Measurements from ENCODE around the gene CA6.
"Not testable (repeated sequence)": the region's sequence is repeated elsewhere in the genome, so short reads cannot be mapped to it uniquely, and the experiment has no call there.

The CA6 gene

GRCh38 chr1:8965121-8965820 is 19.6 kb downstream of the CA6 start:
- Histone ChIP-seq H2AFZ (ENCODE audit: low read depth, low read length) (no peak overlapping the region), H3K27me3 (ENCODE audit: insufficient read depth, low read length) (no peaks in the 10 kb centered on the region), H3K4me1 (ENCODE audit: insufficient read depth, low read length) (no peaks in the 10 kb centered on the region), H3K36me3 (ENCODE audit: insufficient read depth, low read length) (no peaks in the 10 kb centered on the region), H3K4me3 (ENCODE audit: low read length) (no peak overlapping the region), H3K9me3 (ENCODE audit: low read length) (peaks cover 5% of the 10 kb centered on the region)

- no peak overlapping the region for H3K4me3 ChIP-seq (ENCODE audit: low read length)
- peaks cover 5% of the 10 kb centered on the region for H3K9me3 ChIP-seq (ENCODE audit: low read length)
- no peaks in the 10 kb centered on the region for H3K36me3 ChIP-seq (ENCODE audit: insufficient read depth, low read length)
- no peaks in the 10 kb centered on the region for H3K27me3 ChIP-seq (ENCODE audit: insufficient read depth, low read length)
- H3K4me1 ChIP-seq (ENCODE audit: insufficient read depth, low read length), result no peaks in the 10 kb centered on the region
- H2AFZ ChIP-seq (ENCODE audit: low read depth, low read length), result no peak overlapping the region
Observed at GRCh38 chr1:8966606-8967005, 20.9 kb downstream of the CA6 start.

- not testable (repeated sequence) for H3K9me3 ChIP-seq (ENCODE audit: low read length); H3K4me3 ChIP-seq (ENCODE audit: low read length); H3K27me3 ChIP-seq (ENCODE audit: insufficient read depth, low read length); H3K36me3 ChIP-seq (ENCODE audit: insufficient read depth, low read length); H3K4me1 ChIP-seq (ENCODE audit: insufficient read depth, low read length); H2AFZ ChIP-seq (ENCODE audit: low read depth, low read length)
Observed at GRCh38 chr1:8968902-8969301, 23.2 kb downstream of the CA6 start.

GRCh38 chr1:8969937-8970336 is 24.3 kb downstream of the CA6 start:
- Histone ChIP-seq H3K27me3 (ENCODE audit: insufficient read depth, low read length) (no peaks in the 10 kb centered on the region), H3K4me1 (ENCODE audit: insufficient read depth, low read length) (no peaks in the 10 kb centered on the region)

GRCh38 chr1:8970870-8971337 is 25.2 kb downstream of the CA6 start:
- no peaks in the 10 kb centered on the region for H3K27me3 ChIP-seq (ENCODE audit: insufficient read depth, low read length)
- H3K36me3 ChIP-seq (ENCODE audit: insufficient read depth, low read length), result no peaks in the 10 kb centered on the region
- H3K4me3 ChIP-seq (ENCODE audit: low read length), result no peak overlapping the region
- peaks cover 5% of the 10 kb centered on the region for H3K9me3 ChIP-seq (ENCODE audit: low read length)
- no peak overlapping the region for H2AFZ ChIP-seq (ENCODE audit: low read depth, low read length)
- H3K4me1 ChIP-seq (ENCODE audit: insufficient read depth, low read length), result no peaks in the 10 kb centered on the region

More at GRCh38 chr1:8969937-8970336, 24.3 kb downstream of the CA6 start:
- no peak overlapping the region for H2AFZ ChIP-seq (ENCODE audit: low read depth, low read length)
- H3K36me3 ChIP-seq (ENCODE audit: insufficient read depth, low read length), result no peaks in the 10 kb centered on the region
- H3K4me3 ChIP-seq (ENCODE audit: low read length), result no peak overlapping the region
- peaks cover 5% of the 10 kb centered on the region for H3K9me3 ChIP-seq (ENCODE audit: low read length)

- H2AFZ ChIP-seq (ENCODE audit: low read depth, low read length), result no peak overlapping the region
- H3K9me3 ChIP-seq (ENCODE audit: low read length), result peaks cover 2% of the 10 kb centered on the region
- no peak overlapping the region for H3K4me3 ChIP-seq (ENCODE audit: low read length)
- no peaks in the 10 kb centered on the region for H3K27me3 ChIP-seq (ENCODE audit: insufficient read depth, low read length)
- H3K36me3 ChIP-seq (ENCODE audit: insufficient read depth, low read length), result no peaks in the 10 kb centered on the region
- no peaks in the 10 kb centered on the region for H3K4me1 ChIP-seq (ENCODE audit: insufficient read depth, low read length)
Observed at GRCh38 chr1:8974551-8974950, 28.9 kb downstream of the CA6 start.

- H3K9me3 ChIP-seq (ENCODE audit: low read length), result no peaks in the 10 kb centered on the region
- H2AFZ ChIP-seq (ENCODE audit: low read depth, low read length), result no peak overlapping the region
- H3K4me1 ChIP-seq (ENCODE audit: insufficient read depth, low read length), result no peaks in the 10 kb centered on the region
- no peak overlapping the region for H3K4me3 ChIP-seq (ENCODE audit: low read length)
- H3K36me3 ChIP-seq (ENCODE audit: insufficient read depth, low read length), result no peaks in the 10 kb centered on the region
- no peaks in the 10 kb centered on the region for H3K27me3 ChIP-seq (ENCODE audit: insufficient read depth, low read length)
Observed at GRCh38 chr1:8976338-8976737, 30.7 kb downstream of the CA6 start.

- no peak overlapping the region for H2AFZ ChIP-seq (ENCODE audit: low read depth, low read length)
- no peaks in the 10 kb centered on the region for H3K36me3 ChIP-seq (ENCODE audit: insufficient read depth, low read length)
- no peaks in the 10 kb centered on the region for H3K4me1 ChIP-seq (ENCODE audit: insufficient read depth, low read length)
- no peaks in the 10 kb centered on the region for H3K9me3 ChIP-seq (ENCODE audit: low read length)
- no peaks in the 10 kb centered on the region for H3K27me3 ChIP-seq (ENCODE audit: insufficient read depth, low read length)
- H3K4me3 ChIP-seq (ENCODE audit: low read length), result no peak overlapping the region
Observed at GRCh38 chr1:8976896-8977450, 31.3 kb downstream of the CA6 start.

- no peaks in the 10 kb centered on the region for H3K9me3 ChIP-seq (ENCODE audit: low read length)
- H3K4me1 ChIP-seq (ENCODE audit: insufficient read depth, low read length), result no peaks in the 10 kb centered on the region
- H2AFZ ChIP-seq (ENCODE audit: low read depth, low read length), result no peak overlapping the region
- H3K36me3 ChIP-seq (ENCODE audit: insufficient read depth, low read length), result no peaks in the 10 kb centered on the region
- no peaks in the 10 kb centered on the region for H3K27me3 ChIP-seq (ENCODE audit: insufficient read depth, low read length)
- H3K4me3 ChIP-seq (ENCODE audit: low read length), result no peak overlapping the region
Observed at GRCh38 chr1:8980656-8981055, 35.0 kb downstream of the CA6 start.

- H3K4me3 ChIP-seq (ENCODE audit: low read length), result no peak overlapping the region
- H3K27me3 ChIP-seq (ENCODE audit: insufficient read depth, low read length), result no peaks in the 10 kb centered on the region
- no peaks in the 10 kb centered on the region for H3K4me1 ChIP-seq (ENCODE audit: insufficient read depth, low read length)
- no peaks in the 10 kb centered on the region for H3K9me3 ChIP-seq (ENCODE audit: low read length)
- H2AFZ ChIP-seq (ENCODE audit: low read depth, low read length), result no peak overlapping the region
- no peaks in the 10 kb centered on the region for H3K36me3 ChIP-seq (ENCODE audit: insufficient read depth, low read length)
Observed at GRCh38 chr1:8981169-8981568, 35.5 kb downstream of the CA6 start.

GRCh38 chr1:8984203-8984602 is 38.5 kb downstream of the CA6 start:
- no peak overlapping the region for H2AFZ ChIP-seq (ENCODE audit: low read depth, low read length)
- H3K9me3 ChIP-seq (ENCODE audit: low read length), result no peaks in the 10 kb centered on the region
- no peaks in the 10 kb centered on the region for H3K27me3 ChIP-seq (ENCODE audit: insufficient read depth, low read length)
- no peaks in the 10 kb centered on the region for H3K36me3 ChIP-seq (ENCODE audit: insufficient read depth, low read length)
- H3K4me3 ChIP-seq (ENCODE audit: low read length), result no peak overlapping the region
- H3K4me1 ChIP-seq (ENCODE audit: insufficient read depth, low read length), result no peaks in the 10 kb centered on the region

GRCh38 chr1:8984990-8985389 is 39.3 kb downstream of the CA6 start:
- H3K36me3 ChIP-seq (ENCODE audit: insufficient read depth, low read length), result no peaks in the 10 kb centered on the region
- H3K27me3 ChIP-seq (ENCODE audit: insufficient read depth, low read length), result no peaks in the 10 kb centered on the region
- no peaks in the 10 kb centered on the region for H3K9me3 ChIP-seq (ENCODE audit: low read length)
- H3K4me3 ChIP-seq (ENCODE audit: low read length), result no peak overlapping the region
- no peak overlapping the region for H2AFZ ChIP-seq (ENCODE audit: low read depth, low read length)
- no peaks in the 10 kb centered on the region for H3K4me1 ChIP-seq (ENCODE audit: insufficient read depth, low read length)

- no peaks in the 10 kb centered on the region for H3K9me3 ChIP-seq (ENCODE audit: low read length)
- H3K36me3 ChIP-seq (ENCODE audit: insufficient read depth, low read length), result no peaks in the 10 kb centered on the region
Observed at GRCh38 chr1:8985915-8986813, 40.5 kb downstream of the CA6 start.

More at GRCh38 chr1:8985915-8986813, 40.5 kb downstream of the CA6 start:
- no peaks in the 10 kb centered on the region for H3K27me3 ChIP-seq (ENCODE audit: insufficient read depth, low read length)
- H3K4me1 ChIP-seq (ENCODE audit: insufficient read depth, low read length), result no peaks in the 10 kb centered on the region
- H2AFZ ChIP-seq (ENCODE audit: low read depth, low read length), result no peak overlapping the region
- no peak overlapping the region for H3K4me3 ChIP-seq (ENCODE audit: low read length)
